ENCODE data around the gene NR3C2. TPM values are rescaled to one million over a fixed set of nuclear protein-coding genes. Genes with fewer than 3 reads are reported as not detected.

Gene NR3C2
- total RNA-seq, 1 experiment from 2014 or later, result 2.8 TPM

DNA sequence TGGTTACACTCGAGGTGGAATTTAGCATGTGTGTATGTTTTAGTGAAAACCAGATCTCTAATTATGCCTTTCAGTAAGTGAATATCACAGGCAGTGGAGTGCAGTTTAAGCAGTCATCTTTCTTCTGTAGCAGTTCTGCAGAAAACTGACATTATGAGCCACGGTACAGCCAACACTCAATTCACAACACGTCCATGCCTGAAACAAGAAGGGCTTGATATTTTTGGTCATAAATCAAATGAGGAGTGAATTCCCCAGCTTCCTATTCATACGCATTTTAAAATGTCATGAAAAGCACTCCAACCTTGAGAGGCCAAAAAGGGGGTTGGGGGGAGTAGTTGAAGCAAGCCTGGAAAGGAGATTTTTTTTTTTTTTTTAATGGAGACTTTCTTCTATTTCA is 393.6 kb downstream of the NR3C2 start:
- Histone ChIP-seq H2AFZ (ENCODE audit: low read length) (no peak overlapping the region), H3K9ac (ENCODE audit: low read length) (no peak overlapping the region), H3K79me2 (ENCODE audit: low read length) (no peaks in the 10 kb centered on the region), H3K4me3 (ENCODE audit: low read length) (no peak overlapping the region), H3K4me2 (ENCODE audit: low read length) (no peak overlapping the region), H3K4me1 (ENCODE audit: insufficient read depth, low read length) (no peaks in the 10 kb centered on the region; the same call in 1 of the 2 replicates), H3K36me3 (ENCODE audit: low read depth, low read length) (no peaks in the 10 kb centered on the region), H3K27ac (ENCODE audit: low read length) (no peak overlapping the region), H4K20me1 (ENCODE audit: low read length) (no peaks in the 10 kb centered on the region), H3K9me2 (replicated peaks; ENCODE audit: low read length) (no peaks in the 10 kb centered on the region), H3F3A (ENCODE audit: low read length, unreplicated experiment) (no peaks in the 10 kb centered on the region), H3K27me3 (ENCODE audit: low read length) (no peaks in the 10 kb centered on the region), H3K9me3 (ENCODE audit: low read length) (no peaks in the 10 kb centered on the region)
- ATAC-seq (no peak), DNase-seq (no peak)
- intact Hi-C loops (cut with micrococcal nuclease), result no loop called here
- TF ChIP-seq EZH2phosphoT487 (IDR thresholded peaks at IDR 0.05; ENCODE audit: borderline replicate concordance, low read length) (no peak), EZH2 (IDR thresholded peaks at IDR 0.05; ENCODE audit: low read length, unreplicated experiment) (no peak)
- TF ChIP-seq, protein P1, sequence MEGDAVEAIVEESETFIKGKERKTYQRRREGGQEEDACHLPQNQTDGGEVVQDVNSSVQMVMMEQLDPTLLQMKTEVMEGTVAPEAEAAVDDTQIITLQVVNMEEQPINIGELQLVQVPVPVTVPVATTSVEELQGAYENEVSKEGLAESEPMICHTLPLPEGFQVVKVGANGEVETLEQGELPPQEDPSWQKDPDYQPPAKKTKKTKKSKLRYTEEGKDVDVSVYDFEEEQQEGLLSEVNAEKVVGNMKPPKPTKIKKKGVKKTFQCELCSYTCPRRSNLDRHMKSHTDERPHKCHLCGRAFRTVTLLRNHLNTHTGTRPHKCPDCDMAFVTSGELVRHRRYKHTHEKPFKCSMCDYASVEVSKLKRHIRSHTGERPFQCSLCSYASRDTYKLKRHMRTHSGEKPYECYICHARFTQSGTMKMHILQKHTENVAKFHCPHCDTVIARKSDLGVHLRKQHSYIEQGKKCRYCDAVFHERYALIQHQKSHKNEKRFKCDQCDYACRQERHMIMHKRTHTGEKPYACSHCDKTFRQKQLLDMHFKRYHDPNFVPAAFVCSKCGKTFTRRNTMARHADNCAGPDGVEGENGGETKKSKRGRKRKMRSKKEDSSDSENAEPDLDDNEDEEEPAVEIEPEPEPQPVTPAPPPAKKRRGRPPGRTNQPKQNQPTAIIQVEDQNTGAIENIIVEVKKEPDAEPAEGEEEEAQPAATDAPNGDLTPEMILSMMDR (conservative IDR thresholded peaks at IDR 0.05; ENCODE audit: low read depth, low read length), result no peak
- CTCF ChIA-PET, result no interaction called here
- POLR2A ChIA-PET (ENCODE audit: unreplicated experiment), result no interaction called here
- BruUV-seq (replicated peaks), result no TSS peak

DNA sequence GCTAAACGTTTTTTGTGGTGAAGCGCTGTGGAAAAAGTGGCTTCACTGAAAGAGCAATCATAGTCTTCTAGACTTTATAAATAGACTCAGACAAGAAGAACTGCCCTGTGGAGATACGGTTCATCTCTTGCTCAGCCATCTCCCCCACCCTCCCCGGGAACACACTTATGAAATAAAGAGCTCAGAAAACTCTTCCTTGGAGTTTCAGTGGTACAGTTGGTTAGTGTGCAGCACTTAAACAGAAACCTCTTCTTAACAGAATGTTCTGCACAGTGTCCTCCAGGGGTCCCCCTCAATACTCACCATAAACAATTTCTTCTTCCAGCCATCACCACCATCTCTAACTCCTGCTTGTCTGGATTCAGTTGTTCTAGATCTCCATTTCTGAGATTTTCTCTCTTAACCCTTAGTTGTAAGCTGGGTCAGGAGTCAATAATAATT is 397.3 kb downstream of the NR3C2 start:
- Histone ChIP-seq H3K4me1 (ENCODE audit: insufficient read depth, low read length) (no peaks in the 10 kb centered on the region), H4K20me1 (ENCODE audit: low read length) (no peaks in the 10 kb centered on the region), H3K4me3 (ENCODE audit: low read length) (no peak overlapping the region), H3F3A (ENCODE audit: low read length, unreplicated experiment) (no peaks in the 10 kb centered on the region), H2AFZ (ENCODE audit: low read length) (no peak overlapping the region), H3K36me3 (ENCODE audit: low read depth, low read length) (no peaks in the 10 kb centered on the region), H3K79me2 (ENCODE audit: low read length) (no peaks in the 10 kb centered on the region), H3K9ac (ENCODE audit: low read length) (no peak overlapping the region), H3K9me2 (replicated peaks; ENCODE audit: low read length) (no peaks in the 10 kb centered on the region), H3K9me3 (ENCODE audit: low read length) (no peaks in the 10 kb centered on the region), H3K27ac (ENCODE audit: low read length) (no peak overlapping the region), H3K4me2 (ENCODE audit: low read length) (no peak overlapping the region), H3K27me3 (ENCODE audit: low read length) (no peaks in the 10 kb centered on the region)
- DNase-seq, result no peak
- ATAC-seq, result peak; percentile 31; the same call in 1 of the 2 replicates
- CTCF ChIA-PET, result no interaction called here
- BruUV-seq (replicated peaks), result no TSS peak
- intact Hi-C loops (cut with micrococcal nuclease), result no loop called here
- POLR2A ChIA-PET (ENCODE audit: unreplicated experiment), result no interaction called here
- TF ChIP-seq, protein P1 (conservative IDR thresholded peaks at IDR 0.05; ENCODE audit: low read depth, low read length), result peak; percentile 33; the same call in 1 of the 2 replicates
- TF ChIP-seq EZH2phosphoT487 (IDR thresholded peaks at IDR 0.05; ENCODE audit: borderline replicate concordance, low read length) (no peak), EZH2 (IDR thresholded peaks at IDR 0.05; ENCODE audit: low read length, unreplicated experiment) (no peak)

DNA sequence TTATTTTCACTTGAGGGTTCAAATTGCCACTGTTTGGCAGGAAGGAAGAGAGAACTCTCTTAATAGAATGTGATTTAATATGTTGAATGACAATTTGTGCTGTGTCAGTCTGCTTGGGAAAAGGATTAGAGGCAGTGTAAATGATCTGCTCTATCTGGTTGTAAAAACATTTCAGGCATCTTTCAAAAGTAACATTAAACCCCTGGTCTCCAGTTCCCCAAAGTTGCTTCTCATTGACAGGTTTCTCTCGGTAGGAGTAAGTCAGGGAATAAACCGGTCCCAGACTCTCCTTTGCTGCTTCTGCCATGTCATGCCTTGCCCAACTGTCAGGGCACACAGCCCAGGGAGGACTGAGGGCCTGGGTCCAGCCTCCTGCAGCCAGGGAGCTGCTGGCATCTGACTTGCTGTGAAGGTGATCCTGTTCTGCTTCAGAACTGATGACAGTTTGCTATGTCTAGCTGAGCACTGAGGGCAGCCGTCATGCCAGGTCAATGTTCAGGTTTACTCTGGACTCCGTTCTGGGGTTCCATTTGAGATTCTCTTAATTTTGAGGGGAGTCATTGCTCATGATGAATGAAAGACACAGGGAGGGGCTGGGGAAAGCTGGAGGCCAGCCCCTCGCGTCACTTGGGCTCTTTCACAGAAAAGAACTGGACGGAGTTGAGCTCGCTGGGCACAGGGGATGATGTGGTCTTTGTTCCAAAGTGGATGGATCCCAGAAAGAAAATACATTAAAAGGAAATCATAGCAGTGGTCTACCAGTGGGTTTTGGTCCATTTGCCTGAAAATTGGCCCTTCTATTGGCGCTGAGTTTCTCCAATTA is 397.9 kb downstream of the NR3C2 start:
- Histone ChIP-seq H3K4me3 (ENCODE audit: low read length) (no peak overlapping the region), H3K27me3 (ENCODE audit: low read length) (no peaks in the 10 kb centered on the region), H4K20me1 (ENCODE audit: low read length) (no peaks in the 10 kb centered on the region), H3K4me1 (ENCODE audit: insufficient read depth, low read length) (no peaks in the 10 kb centered on the region), H3K36me3 (ENCODE audit: low read depth, low read length) (no peaks in the 10 kb centered on the region), H3F3A (ENCODE audit: low read length, unreplicated experiment) (no peaks in the 10 kb centered on the region), H3K79me2 (ENCODE audit: low read length) (no peaks in the 10 kb centered on the region), H3K4me2 (ENCODE audit: low read length) (no peak overlapping the region), H3K27ac (ENCODE audit: low read length) (no peak overlapping the region), H2AFZ (ENCODE audit: low read length) (no peak overlapping the region), H3K9me3 (ENCODE audit: low read length) (no peaks in the 10 kb centered on the region), H3K9me2 (replicated peaks; ENCODE audit: low read length) (no peaks in the 10 kb centered on the region), H3K9ac (ENCODE audit: low read length) (no peak overlapping the region)
- DNase-seq (no peak), ATAC-seq (no peak)
- ChIA-PET CTCF (interaction anchor here (0.5 kb wide), 1 partner anchor 798 kb away, joined by 3 read pairs; no protein-coding TSS in a partner anchor), POLR2A (ENCODE audit: unreplicated experiment) (no interaction called here)
- BruUV-seq (replicated peaks), result no TSS peak
- TF ChIP-seq EZH2 (IDR thresholded peaks at IDR 0.05; ENCODE audit: low read length, unreplicated experiment), result no peak
- no peak for TF ChIP-seq EZH2phosphoT487 (IDR thresholded peaks at IDR 0.05; ENCODE audit: borderline replicate concordance, low read length)
- TF ChIP-seq, protein P1 (conservative IDR thresholded peaks at IDR 0.05; ENCODE audit: low read depth, low read length), result no peak
- intact Hi-C loops (cut with micrococcal nuclease), result no loop called here
